ENCODE results near the gene RPH3AL. TPM values are rescaled to one million over a fixed set of nuclear protein-coding genes. Genes with fewer than 3 reads are reported as not detected.

Gene RPH3AL
- total and polyA plus RNA-seq, 2 of the 8 experiments (the other 6 are each of a cell fraction or from before 2014, with no cell fraction given): 5.6 to 5.8 TPM

DNA sequence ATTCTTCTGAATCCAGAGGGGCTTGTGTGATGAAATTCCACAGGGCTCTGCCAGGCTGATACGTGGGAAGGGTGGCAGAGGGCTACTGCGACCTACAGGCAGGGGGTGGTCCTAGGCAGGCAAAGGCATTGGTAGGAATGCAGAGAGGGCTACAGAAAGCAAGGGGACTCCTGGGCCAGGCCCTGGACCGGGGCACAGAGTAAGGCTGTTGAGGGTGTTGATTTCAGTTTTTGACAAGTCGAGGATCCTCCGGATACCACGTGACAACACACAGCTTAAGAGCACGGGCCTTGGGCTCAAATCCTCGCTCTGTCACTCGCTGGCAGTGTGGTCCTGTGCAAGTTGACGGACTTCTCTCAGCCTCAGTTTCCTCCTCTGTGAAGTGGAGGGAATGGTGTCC is 152.0 kb downstream of the RPH3AL start:
- no peaks in the 10 kb centered on the region; the same call in 1 of the 2 replicates for H3K79me1 ChIP-seq (ENCODE audit: low read depth, low read length)
- no peak for FAIRE-seq
- CTCF ChIA-PET (ENCODE audit: partially characterized antibody): interaction anchor here (0.6 to 2.3 kb wide), 7 partner anchors 18 to 500 kb away, joined by 3 to 7 read pairs (median 5); no protein-coding TSS in a partner anchor
- H4K5ac ChIP-seq (ENCODE audit: insufficient read length, low read depth, low read length): no peak overlapping the region
- no peak overlapping the region for H3K4ac ChIP-seq (replicated peaks; ENCODE audit: insufficient read length, low read depth, low read length)
- no peak overlapping the region for H3K14ac ChIP-seq (ENCODE audit: insufficient read length)
- H2AFZ ChIP-seq (ENCODE audit: low read length): no peak overlapping the region; the same call in 1 of the 2 replicates
- no peak overlapping the region for H2BK5ac ChIP-seq (ENCODE audit: low read depth, low read length)
- no peak overlapping the region for H2BK20ac ChIP-seq (ENCODE audit: low read length)
- no peak overlapping the region for H4K91ac ChIP-seq (replicated peaks; ENCODE audit: insufficient read length, low read length)
- no peaks in the 10 kb centered on the region for H3K36me3 ChIP-seq (ENCODE audit: control insufficient read depth in 2 of 4, insufficient read depth in 4 of 4, low read length in 3 of 4)
- H3K9ac ChIP-seq (replicated peaks in 1 of 4; ENCODE audit: extremely low read depth in 1 of 4, low read depth in 3 of 4, low read length in 3 of 4): no peak overlapping the region
- no peak for DNase-seq (ENCODE audit: low read depth in 1 of 2, low spot score in 2 of 2)
- no peak overlapping the region; the same call in 1 of the 2 replicates for H3K27ac ChIP-seq (ENCODE audit: low read depth, low read length)
- H3K27me3 ChIP-seq (replicated peaks in 1 of 4; ENCODE audit: control insufficient read depth in 3 of 4, extremely low read depth in 1 of 4, insufficient read depth in 3 of 4, low read length in 3 of 4): no peaks in the 10 kb centered on the region; a peak in 1 of 7 replicates
- no peak overlapping the region for H3K23ac ChIP-seq (ENCODE audit: insufficient read length)
- H3K4me2 ChIP-seq (ENCODE audit: insufficient read depth in 1 of 2, low read depth in 2 of 2, low read length in 2 of 2): no peak overlapping the region
- WGBS, 2 experiments (ENCODE audit: extremely low coverage in 1 of 2, insufficient coverage in 1 of 2, insufficient read length in 1 of 2, insufficient replicate concordance in 2 of 2, low coverage in 1 of 2, low lambda C conversion rate in 2 of 2, missing lambda C conversion rate in 1 of 2): 82% methylated on average over 10 of the region's 10 CpGs; no CpG with 5 or more reads in 1 of the 2 experiments
- H2BK12ac ChIP-seq (ENCODE audit: low read depth, low read length): 0 out of 2 replicates have a peak overlapping the region, but pooled peaks have one; percentile 35
- H3K56ac ChIP-seq (replicated peaks; ENCODE audit: insufficient read length, low read depth, low read length): no peak overlapping the region
- H2AK5ac ChIP-seq (ENCODE audit: low read depth, low read length): no peak overlapping the region
- no peak overlapping the region for H2BK120ac ChIP-seq (replicated peaks; ENCODE audit: low read depth, low read length)
- H3K79me2 ChIP-seq (ENCODE audit: control insufficient read depth in 1 of 2, insufficient read depth in 2 of 2, low read length in 2 of 2): no peaks in the 10 kb centered on the region
- H4K20me1 ChIP-seq (replicated peaks in 1 of 2; ENCODE audit: control insufficient read depth in 1 of 2, insufficient read depth in 2 of 2, low read length in 2 of 2): no peaks in the 10 kb centered on the region
- TF ChIP-seq CTCF (IDR thresholded peaks at IDR 0.05; ENCODE audit: control extremely low read depth in 1 of 3, insufficient read depth in 1 of 3, low read depth in 1 of 3, low read length in 3 of 3) (peak in 2 of 3 experiments; percentile 10 to 22; a peak in 2 of 4 replicates), RNF2 (IDR thresholded peaks at IDR 0.05; ENCODE audit: borderline replicate concordance, low read depth, low read length, missing control alignments, poor library complexity, severe bottlenecking) (no peak), PHF8 (conservative IDR thresholded peaks at IDR 0.05; ENCODE audit: low read depth, low read length) (no peak), RFX5 (IDR thresholded peaks at IDR 0.05; ENCODE audit: borderline replicate concordance, low read depth, low read length) (no peak), RAD21 (IDR thresholded peaks at IDR 0.05 in 1 of 2, conservative IDR thresholded peaks at IDR 0.05 in 1 of 2; ENCODE audit: low read depth in 2 of 2, low read length in 2 of 2) (peak; percentile 18 to 35; a peak in 2 of 4 replicates)
- no peaks in the 10 kb centered on the region for H3K9me3 ChIP-seq (ENCODE audit: insufficient read depth in 2 of 2, low read depth in 1 of 2, low read length in 1 of 2)
- no peak overlapping the region; the same call in 1 of the 2 replicates for H2BK15ac ChIP-seq (ENCODE audit: low read length)
- no peak overlapping the region for H3K4me3 ChIP-seq (ENCODE audit: extremely low read depth in 1 of 4, insufficient read depth in 2 of 4, low read depth in 3 of 4, low read length in 4 of 4)
- H3K23me2 ChIP-seq (ENCODE audit: low read depth, low read length): no peaks in the 10 kb centered on the region
- POLR2A ChIA-PET (ENCODE audit: partially characterized antibody): interaction anchor here (1.9 kb wide), 1 partner anchor 19 kb away, joined by 6 read pairs; the partner anchor contains the start of gene DOC2B
- peaks cover 0 to 16% (median 4%) of the 10 kb centered on the region in 4 experiments; a peak in 5 of 7 replicates for H3K4me1 ChIP-seq (replicated peaks in 1 of 4; ENCODE audit: control insufficient read depth in 3 of 4, insufficient read depth in 4 of 4, low read length in 3 of 4)
- no peak overlapping the region for H4K8ac ChIP-seq (ENCODE audit: extremely low read depth, insufficient read depth, low read length)
- no peak overlapping the region for H3K18ac ChIP-seq (ENCODE audit: extremely low read depth, low read length)

Data from H1 (cell line).